ENCODE data around the gene PTH2. TPM values are rescaled to one million over a fixed set of nuclear protein-coding genes. Genes with fewer than 3 reads are reported as not detected.

Gene PTH2
- total RNA-seq, 4 donors from 2014 or later, result not detected

DNA sequence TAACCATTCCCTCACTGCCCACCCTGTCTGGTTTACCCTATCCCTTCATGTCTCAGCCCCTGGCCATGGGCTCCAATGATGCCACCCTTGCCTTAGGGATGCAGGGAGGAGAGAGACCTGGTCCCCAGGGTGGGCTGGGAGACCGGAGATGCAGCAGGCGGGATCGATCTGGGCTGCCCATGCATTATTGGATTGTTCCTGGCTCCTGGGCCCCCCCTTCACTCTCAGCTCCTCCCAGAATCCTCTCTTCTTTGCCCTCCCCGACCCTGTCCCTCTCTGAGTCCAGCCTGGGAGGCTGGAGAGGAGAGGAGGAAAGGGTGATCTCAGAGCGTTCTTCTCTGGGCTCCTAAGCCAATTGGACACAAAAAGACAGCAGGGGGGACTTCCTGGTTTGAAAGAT is 29.4 kb downstream of the PTH2 start:
- no peak for DNase-seq
- Histone ChIP-seq H3K27ac (no peak overlapping the region), H3K27me3 (no peaks in the 10 kb centered on the region), H3K36me3 (no peaks in the 10 kb centered on the region), H3K4me3 (no peak overlapping the region), H3K4me1 (no peaks in the 10 kb centered on the region), H3K9me3 (no peaks in the 10 kb centered on the region)
- no peak for TF ChIP-seq POLR2A (IDR thresholded peaks at IDR 0.05)
- TF ChIP-seq, protein P1, sequence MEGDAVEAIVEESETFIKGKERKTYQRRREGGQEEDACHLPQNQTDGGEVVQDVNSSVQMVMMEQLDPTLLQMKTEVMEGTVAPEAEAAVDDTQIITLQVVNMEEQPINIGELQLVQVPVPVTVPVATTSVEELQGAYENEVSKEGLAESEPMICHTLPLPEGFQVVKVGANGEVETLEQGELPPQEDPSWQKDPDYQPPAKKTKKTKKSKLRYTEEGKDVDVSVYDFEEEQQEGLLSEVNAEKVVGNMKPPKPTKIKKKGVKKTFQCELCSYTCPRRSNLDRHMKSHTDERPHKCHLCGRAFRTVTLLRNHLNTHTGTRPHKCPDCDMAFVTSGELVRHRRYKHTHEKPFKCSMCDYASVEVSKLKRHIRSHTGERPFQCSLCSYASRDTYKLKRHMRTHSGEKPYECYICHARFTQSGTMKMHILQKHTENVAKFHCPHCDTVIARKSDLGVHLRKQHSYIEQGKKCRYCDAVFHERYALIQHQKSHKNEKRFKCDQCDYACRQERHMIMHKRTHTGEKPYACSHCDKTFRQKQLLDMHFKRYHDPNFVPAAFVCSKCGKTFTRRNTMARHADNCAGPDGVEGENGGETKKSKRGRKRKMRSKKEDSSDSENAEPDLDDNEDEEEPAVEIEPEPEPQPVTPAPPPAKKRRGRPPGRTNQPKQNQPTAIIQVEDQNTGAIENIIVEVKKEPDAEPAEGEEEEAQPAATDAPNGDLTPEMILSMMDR (IDR thresholded peaks at IDR 0.05), result no peak
- intact Hi-C loops (cut with DNase I; ENCODE audit: low total_unique reads), result no loop called here

DNA sequence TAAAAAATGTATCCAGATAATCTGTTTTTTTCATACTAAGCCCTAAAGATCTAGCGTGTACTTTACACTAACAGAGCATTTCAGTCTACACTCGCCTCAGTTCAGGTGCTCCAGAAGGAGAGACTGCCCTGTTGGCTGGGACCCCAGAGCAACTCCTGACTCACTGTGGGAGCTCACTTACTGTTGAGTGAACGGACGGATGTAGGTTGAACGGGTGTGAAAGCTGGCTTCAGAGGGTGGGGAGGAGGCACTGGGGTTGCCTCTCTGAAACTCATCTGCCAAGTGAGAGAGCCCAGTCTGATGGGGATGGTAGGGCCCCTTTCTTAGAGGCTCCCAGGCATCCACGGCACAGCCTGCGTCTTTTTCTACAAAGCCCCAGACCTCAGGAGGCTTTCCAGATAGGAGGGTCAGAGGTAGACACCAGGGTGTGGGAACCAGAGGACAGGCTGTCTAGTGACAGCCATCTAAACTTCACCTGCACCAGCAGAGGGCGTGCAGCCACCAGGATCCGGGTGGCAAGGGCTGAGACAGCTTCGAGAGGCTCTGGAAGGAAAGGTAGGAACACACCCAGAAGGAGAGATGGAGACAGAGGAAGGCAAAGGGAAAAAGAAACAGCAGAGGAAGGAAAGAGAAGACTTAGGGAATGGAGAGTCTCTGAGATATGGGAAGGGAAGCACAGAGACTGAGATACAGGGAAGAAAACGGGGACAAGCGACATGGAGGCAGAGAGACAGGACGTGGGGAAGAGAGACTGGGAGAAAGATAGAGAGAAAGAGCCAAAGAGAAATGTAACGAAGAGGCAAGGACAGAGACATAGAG is 31.5 kb downstream of the PTH2 start:
- no peak overlapping the region for H3K4me3 ChIP-seq
- no peak overlapping the region for H3K27ac ChIP-seq
- intact Hi-C loops (cut with DNase I; ENCODE audit: low total_unique reads), result no loop called here
- H3K9me3 ChIP-seq, result no peaks in the 10 kb centered on the region
- H3K27me3 ChIP-seq, result no peaks in the 10 kb centered on the region
- TF ChIP-seq, protein P1 (IDR thresholded peaks at IDR 0.05), result peak; percentile 60 to 86 (median 77)
- no peak for TF ChIP-seq POLR2A (IDR thresholded peaks at IDR 0.05)
- no peaks in the 10 kb centered on the region for H3K36me3 ChIP-seq
- DNase-seq, result peak; percentile 64 to 75
- no peaks in the 10 kb centered on the region for H3K4me1 ChIP-seq

DNA sequence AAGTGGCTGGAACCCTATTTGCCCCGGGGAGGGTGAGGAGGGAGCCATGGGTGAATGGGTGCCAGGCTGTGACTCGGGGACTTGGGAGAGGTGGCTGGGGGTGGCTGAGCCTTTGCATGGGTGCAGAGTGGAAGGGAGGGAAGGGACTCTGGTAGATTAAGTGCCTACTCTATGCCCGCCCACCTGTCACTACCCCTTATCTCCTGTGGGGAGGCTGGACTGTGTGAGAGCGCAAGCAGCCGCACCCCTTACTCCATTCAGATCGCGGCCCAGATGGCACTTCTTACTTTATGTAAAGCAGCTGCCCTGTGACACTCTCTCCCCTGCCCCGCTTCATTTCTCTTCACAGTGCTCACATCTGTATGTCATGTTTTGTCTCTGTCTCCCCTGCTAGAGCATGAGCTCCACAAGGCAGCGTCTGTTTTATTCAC is 32.3 kb downstream of the PTH2 start:
- no peak for DNase-seq
- Histone ChIP-seq H3K27me3 (no peaks in the 10 kb centered on the region), H3K27ac (no peak overlapping the region), H3K36me3 (no peaks in the 10 kb centered on the region), H3K4me3 (no peak overlapping the region), H3K9me3 (no peaks in the 10 kb centered on the region), H3K4me1 (no peaks in the 10 kb centered on the region)
- TF ChIP-seq POLR2A (IDR thresholded peaks at IDR 0.05), result no peak
- TF ChIP-seq, protein P1 (IDR thresholded peaks at IDR 0.05), result no peak
- intact Hi-C loops (cut with DNase I; ENCODE audit: low total_unique reads), result no loop called here

DNA sequence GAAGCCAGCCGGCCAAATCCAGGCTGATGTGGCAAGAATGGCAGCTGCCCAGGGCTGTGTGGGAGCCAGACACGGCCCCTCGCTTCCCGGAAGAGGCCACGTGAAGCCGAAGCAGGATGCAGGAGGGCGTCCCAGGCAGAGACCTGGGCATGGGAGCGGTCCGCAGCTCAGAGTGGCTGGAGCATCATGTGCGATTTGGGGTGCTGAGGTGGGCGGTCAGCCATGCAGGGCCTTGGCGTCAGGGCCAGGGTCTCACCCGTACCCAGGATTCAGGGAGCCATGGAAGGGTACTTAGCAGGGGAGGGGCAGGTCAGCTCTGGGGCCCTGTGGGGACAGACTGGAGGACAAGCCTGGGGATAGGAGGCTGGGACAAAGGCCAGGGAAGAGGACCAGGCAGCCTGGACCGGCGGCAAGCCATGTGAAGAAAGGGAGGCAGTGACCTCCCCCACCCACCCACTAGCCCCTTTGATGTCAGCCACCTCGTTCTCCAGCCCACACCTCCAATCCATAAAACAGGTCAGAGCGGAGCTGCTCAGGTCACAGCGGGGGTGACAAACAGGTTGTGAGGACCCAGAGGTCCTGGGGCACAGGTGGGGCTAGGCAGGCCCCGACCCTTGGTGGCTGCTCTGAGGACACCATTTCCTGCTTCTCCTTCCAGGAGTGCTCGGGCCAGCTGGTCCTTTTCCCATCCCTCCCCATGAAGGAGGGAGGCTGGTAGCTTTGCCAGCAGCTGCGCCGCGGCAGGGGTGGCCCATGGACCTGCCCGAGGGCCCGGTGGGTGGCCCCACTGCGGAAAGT is 32.9 kb downstream of the PTH2 start:
- intact Hi-C loops (cut with DNase I; ENCODE audit: low total_unique reads), result no loop called here
- TF ChIP-seq, protein P1 (IDR thresholded peaks at IDR 0.05), result no peak
- no peak for TF ChIP-seq POLR2A (IDR thresholded peaks at IDR 0.05)
- no peaks in the 10 kb centered on the region for H3K4me1 ChIP-seq
- no peaks in the 10 kb centered on the region for H3K9me3 ChIP-seq
- DNase-seq, result no peak
- no peaks in the 10 kb centered on the region for H3K36me3 ChIP-seq
- no peaks in the 10 kb centered on the region for H3K27me3 ChIP-seq
- H3K4me3 ChIP-seq, result no peak overlapping the region
- H3K27ac ChIP-seq, result no peak overlapping the region

DNA sequence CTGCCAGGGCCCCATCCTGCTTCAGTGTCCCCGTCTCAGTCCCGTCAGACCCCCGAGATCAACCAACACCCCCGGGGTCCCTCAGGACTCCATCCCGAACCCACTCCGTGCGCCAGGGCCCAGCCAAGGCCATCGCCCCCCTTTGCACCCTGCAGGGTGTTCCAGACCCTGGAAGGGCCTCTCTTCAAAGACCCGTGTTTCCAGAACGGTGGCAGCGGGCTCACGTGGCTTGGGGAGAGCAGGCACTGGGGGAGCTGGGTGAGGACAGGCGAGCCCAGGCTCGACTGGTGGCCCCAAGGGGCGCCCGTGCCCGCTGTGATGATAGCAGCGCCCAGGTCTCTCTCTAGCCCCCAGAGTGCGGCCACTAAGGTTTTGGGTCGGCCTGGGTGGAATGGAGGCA is 33.8 kb downstream of the PTH2 start:
- no peaks in the 10 kb centered on the region for H3K36me3 ChIP-seq
- H3K9me3 ChIP-seq, result no peaks in the 10 kb centered on the region
- intact Hi-C loops (cut with DNase I; ENCODE audit: low total_unique reads), result no loop called here
- TF ChIP-seq POLR2A (IDR thresholded peaks at IDR 0.05), result no peak
- TF ChIP-seq, protein P1 (IDR thresholded peaks at IDR 0.05), result no peak
- H3K4me3 ChIP-seq, result no peak overlapping the region
- no peaks in the 10 kb centered on the region for H3K27me3 ChIP-seq
- no peak overlapping the region for H3K27ac ChIP-seq
- DNase-seq, result no peak
- H3K4me1 ChIP-seq, result no peaks in the 10 kb centered on the region

Data from uterus (tissue), 4 donors.